Measurements from ENCODE around the gene DOK6. TPM values are rescaled to one million over a fixed set of nuclear protein-coding genes. Genes with fewer than 3 reads are reported as not detected.

The DOK6 gene
- polyA plus RNA-seq, 4 donors = 0.27 to 5.7 (median 0.63) TPM; not detected in 1

GRCh38 chr18:69759046-69759445 is 358.4 kb downstream of the DOK6 start:
- 81 to 85% (median 83%) methylated on average over 2 of the region's 2 CpGs for WGBS, 3 donors
- no peak for FAIRE-seq

GRCh38 chr18:69763002-69763401 is 362.3 kb downstream of the DOK6 start:
- DNase-seq = no peak
- H3K36me3 ChIP-seq (ENCODE audit: control insufficient read depth in 3 of 3, insufficient read depth in 2 of 3, low read depth in 1 of 3, low read length in 3 of 3) = no peaks in the 10 kb centered on the region
- H3K27me3 ChIP-seq (ENCODE audit: control insufficient read depth in 3 of 3, insufficient read depth in 3 of 3, low read length in 3 of 3) = no peaks in the 10 kb centered on the region
- H3K27ac ChIP-seq (ENCODE audit: low read depth in 1 of 3, low read length in 2 of 3) = no peak overlapping the region
- H3K9me3 ChIP-seq (ENCODE audit: control insufficient read depth in 2 of 2, insufficient read depth in 1 of 2, low read depth in 1 of 2, low read length in 1 of 2) = no peaks in the 10 kb centered on the region
- 69 to 71% (median 70%) methylated on average over 4 of the region's 4 CpGs for WGBS, 3 donors
- FAIRE-seq = no peak
- no peak overlapping the region for H3K4me3 ChIP-seq (ENCODE audit: low read depth in 1 of 3, low read length in 3 of 3)
- H3K4me1 ChIP-seq (ENCODE audit: control insufficient read depth in 3 of 3, insufficient read depth in 2 of 3, low read depth in 1 of 3, low read length in 2 of 3) = no peaks in the 10 kb centered on the region

More at GRCh38 chr18:69759046-69759445, 358.4 kb downstream of the DOK6 start:
- H3K4me3 ChIP-seq (ENCODE audit: low read depth in 1 of 3, low read length in 3 of 3) = no peak overlapping the region
- no peaks in the 10 kb centered on the region for H3K9me3 ChIP-seq (ENCODE audit: control insufficient read depth in 2 of 2, insufficient read depth in 1 of 2, low read depth in 1 of 2, low read length in 1 of 2)
- H3K4me1 ChIP-seq (ENCODE audit: control insufficient read depth in 3 of 3, insufficient read depth in 2 of 3, low read depth in 1 of 3, low read length in 2 of 3) = no peaks in the 10 kb centered on the region
- DNase-seq = no peak
- no peaks in the 10 kb centered on the region for H3K36me3 ChIP-seq (ENCODE audit: control insufficient read depth in 3 of 3, insufficient read depth in 2 of 3, low read depth in 1 of 3, low read length in 3 of 3)
- no peaks in the 10 kb centered on the region for H3K27me3 ChIP-seq (ENCODE audit: control insufficient read depth in 3 of 3, insufficient read depth in 3 of 3, low read length in 3 of 3)
- no peak overlapping the region for H3K27ac ChIP-seq (ENCODE audit: low read depth in 1 of 3, low read length in 2 of 3)

GRCh38 chr18:69763821-69764220 is 363.1 kb downstream of the DOK6 start:
- no peak for FAIRE-seq
- WGBS, 3 donors = 92 to 97% (median 94%) methylated on average over 5 of the region's 5 CpGs
- Histone ChIP-seq H3K36me3 (ENCODE audit: control insufficient read depth in 3 of 3, insufficient read depth in 2 of 3, low read depth in 1 of 3, low read length in 3 of 3) (no peaks in the 10 kb centered on the region), H3K4me3 (ENCODE audit: low read depth in 1 of 3, low read length in 3 of 3) (no peak overlapping the region), H3K9me3 (ENCODE audit: control insufficient read depth in 2 of 2, insufficient read depth in 1 of 2, low read depth in 1 of 2, low read length in 1 of 2) (no peaks in the 10 kb centered on the region), H3K27ac (ENCODE audit: low read depth in 1 of 3, low read length in 2 of 3) (no peak overlapping the region), H3K4me1 (ENCODE audit: control insufficient read depth in 3 of 3, insufficient read depth in 2 of 3, low read depth in 1 of 3, low read length in 2 of 3) (no peaks in the 10 kb centered on the region), H3K27me3 (ENCODE audit: control insufficient read depth in 3 of 3, insufficient read depth in 3 of 3, low read length in 3 of 3) (no peaks in the 10 kb centered on the region)
- DNase-seq = no peak

- Histone ChIP-seq H3K27me3 (ENCODE audit: control insufficient read depth in 3 of 3, insufficient read depth in 3 of 3, low read length in 3 of 3) (no peaks in the 10 kb centered on the region), H3K36me3 (ENCODE audit: control insufficient read depth in 3 of 3, insufficient read depth in 2 of 3, low read depth in 1 of 3, low read length in 3 of 3) (no peaks in the 10 kb centered on the region), H3K9me3 (ENCODE audit: control insufficient read depth in 2 of 2, insufficient read depth in 1 of 2, low read depth in 1 of 2, low read length in 1 of 2) (no peaks in the 10 kb centered on the region), H3K27ac (ENCODE audit: low read depth in 1 of 3, low read length in 2 of 3) (no peak overlapping the region), H3K4me3 (ENCODE audit: low read depth in 1 of 3, low read length in 3 of 3) (no peak overlapping the region), H3K4me1 (ENCODE audit: control insufficient read depth in 3 of 3, insufficient read depth in 2 of 3, low read depth in 1 of 3, low read length in 2 of 3) (no peaks in the 10 kb centered on the region)
- DNase-seq (no peak), FAIRE-seq (no peak)
- 37 to 54% (median 43%) methylated on average over 4 of the region's 4 CpGs for WGBS, 3 donors
These were observed 369.6 kb downstream of the DOK6 start for GRCh38 chr18:69770238-69770637.

- H3K4me3 ChIP-seq (ENCODE audit: low read depth in 1 of 3, low read length in 3 of 3) = no peak overlapping the region
- no peak for DNase-seq
- H3K9me3 ChIP-seq (ENCODE audit: control insufficient read depth in 2 of 2, insufficient read depth in 1 of 2, low read depth in 1 of 2, low read length in 1 of 2) = no peaks in the 10 kb centered on the region
- no peaks in the 10 kb centered on the region for H3K36me3 ChIP-seq (ENCODE audit: control insufficient read depth in 3 of 3, insufficient read depth in 2 of 3, low read depth in 1 of 3, low read length in 3 of 3)
- no peak for FAIRE-seq
- WGBS, 3 donors = 17 to 41% (median 32%) methylated on average over 3 of the region's 3 CpGs
- H3K27me3 ChIP-seq (ENCODE audit: control insufficient read depth in 3 of 3, insufficient read depth in 3 of 3, low read length in 3 of 3) = no peaks in the 10 kb centered on the region
- H3K27ac ChIP-seq (ENCODE audit: low read depth in 1 of 3, low read length in 2 of 3) = no peak overlapping the region
- H3K4me1 ChIP-seq (ENCODE audit: control insufficient read depth in 3 of 3, insufficient read depth in 2 of 3, low read depth in 1 of 3, low read length in 2 of 3) = no peaks in the 10 kb centered on the region
These were observed 374.1 kb downstream of the DOK6 start for GRCh38 chr18:69774831-69775230.

- H3K27me3 ChIP-seq (ENCODE audit: control insufficient read depth in 3 of 3, insufficient read depth in 3 of 3, low read length in 3 of 3) = no peaks in the 10 kb centered on the region
- no peaks in the 10 kb centered on the region for H3K36me3 ChIP-seq (ENCODE audit: control insufficient read depth in 3 of 3, insufficient read depth in 2 of 3, low read depth in 1 of 3, low read length in 3 of 3)
- DNase-seq (no peak), FAIRE-seq (peak; percentile 19)
- H3K4me1 ChIP-seq (ENCODE audit: control insufficient read depth in 3 of 3, insufficient read depth in 2 of 3, low read depth in 1 of 3, low read length in 2 of 3) = no peaks in the 10 kb centered on the region
- no peaks in the 10 kb centered on the region for H3K9me3 ChIP-seq (ENCODE audit: control insufficient read depth in 2 of 2, insufficient read depth in 1 of 2, low read depth in 1 of 2, low read length in 1 of 2)
- H3K27ac ChIP-seq (ENCODE audit: low read depth in 1 of 3, low read length in 2 of 3) = no peak overlapping the region
- H3K4me3 ChIP-seq (ENCODE audit: low read depth in 1 of 3, low read length in 3 of 3) = no peak overlapping the region
These were observed 376.6 kb downstream of the DOK6 start for GRCh38 chr18:69777248-69777647.

- Histone ChIP-seq H3K27ac (ENCODE audit: low read depth in 1 of 3, low read length in 2 of 3) (no peak overlapping the region), H3K9me3 (ENCODE audit: control insufficient read depth in 2 of 2, insufficient read depth in 1 of 2, low read depth in 1 of 2, low read length in 1 of 2) (no peaks in the 10 kb centered on the region), H3K4me3 (ENCODE audit: low read depth in 1 of 3, low read length in 3 of 3) (no peak overlapping the region), H3K36me3 (ENCODE audit: control insufficient read depth in 3 of 3, insufficient read depth in 2 of 3, low read depth in 1 of 3, low read length in 3 of 3) (no peaks in the 10 kb centered on the region), H3K27me3 (ENCODE audit: control insufficient read depth in 3 of 3, insufficient read depth in 3 of 3, low read length in 3 of 3) (no peaks in the 10 kb centered on the region), H3K4me1 (ENCODE audit: control insufficient read depth in 3 of 3, insufficient read depth in 2 of 3, low read depth in 1 of 3, low read length in 2 of 3) (no peaks in the 10 kb centered on the region)
- 84 to 97% (median 90%) methylated on average over 1 of the region's 1 CpG for WGBS, 3 donors
- DNase-seq (no peak), FAIRE-seq (no peak)
These were observed 378.0 kb downstream of the DOK6 start for GRCh38 chr18:69778680-69779079.

- Histone ChIP-seq H3K4me3 (ENCODE audit: low read depth in 1 of 3, low read length in 3 of 3) (no peak overlapping the region), H3K4me1 (ENCODE audit: control insufficient read depth in 3 of 3, insufficient read depth in 2 of 3, low read depth in 1 of 3, low read length in 2 of 3) (no peaks in the 10 kb centered on the region), H3K27ac (ENCODE audit: low read depth in 1 of 3, low read length in 2 of 3) (no peak overlapping the region), H3K27me3 (ENCODE audit: control insufficient read depth in 3 of 3, insufficient read depth in 3 of 3, low read length in 3 of 3) (no peaks in the 10 kb centered on the region), H3K9me3 (ENCODE audit: control insufficient read depth in 2 of 2, insufficient read depth in 1 of 2, low read depth in 1 of 2, low read length in 1 of 2) (no peaks in the 10 kb centered on the region), H3K36me3 (ENCODE audit: control insufficient read depth in 3 of 3, insufficient read depth in 2 of 3, low read depth in 1 of 3, low read length in 3 of 3) (no peaks in the 10 kb centered on the region)
- WGBS, 3 donors = 89 to 93% (median 90%) methylated on average over 3 of the region's 3 CpGs
- DNase-seq (no peak), FAIRE-seq (no peak)
These were observed 380.2 kb downstream of the DOK6 start for GRCh38 chr18:69780851-69781250.

GRCh38 chr18:69784815-69785214 is 384.1 kb downstream of the DOK6 start:
- DNase-seq (no peak), FAIRE-seq (no peak)
- Histone ChIP-seq H3K27ac (ENCODE audit: low read depth in 1 of 3, low read length in 2 of 3) (no peak overlapping the region), H3K27me3 (ENCODE audit: control insufficient read depth in 3 of 3, insufficient read depth in 3 of 3, low read length in 3 of 3) (no peaks in the 10 kb centered on the region), H3K4me3 (ENCODE audit: low read depth in 1 of 3, low read length in 3 of 3) (no peak overlapping the region), H3K9me3 (ENCODE audit: control insufficient read depth in 2 of 2, insufficient read depth in 1 of 2, low read depth in 1 of 2, low read length in 1 of 2) (no peaks in the 10 kb centered on the region), H3K4me1 (ENCODE audit: control insufficient read depth in 3 of 3, insufficient read depth in 2 of 3, low read depth in 1 of 3, low read length in 2 of 3) (no peaks in the 10 kb centered on the region), H3K36me3 (ENCODE audit: control insufficient read depth in 3 of 3, insufficient read depth in 2 of 3, low read depth in 1 of 3, low read length in 3 of 3) (no peaks in the 10 kb centered on the region)
- 80 to 86% (median 85%) methylated on average over 2 of the region's 2 CpGs for WGBS, 3 donors
